Common myeloid progenitor, CD34-positive (primary cell): Measurements from ENCODE around the gene TMC6.

Source experiments
- CTCF ChIA-PET: fragments of 350-600 bp; sonication (Branson Sonifier 250); formaldehyde crosslinking; loops from one replicate; lab custom pipeline; 2021; ENCODE audit warnings: antibody characterized with exemption; lab: Charles Lee
- POLR2A ChIA-PET: fragments of 350-600 bp; sonication (Branson Sonifier 250); formaldehyde crosslinking; loops from one replicate; lab custom pipeline; 2021; ENCODE audit warnings: antibody characterized with exemption; lab: Charles Lee
- DNase-seq, 3 donors: peaks; one replicate each; pipeline versions ENCODE4 v3.0.0 to v3.0.0-alpha.2; 2013
- H3K27ac ChIP-seq, 2 experiments: 1 replicate in 1 of 2; 2 replicates in 1 of 2; pipeline ENCODE4 v1.7.0; 2013; ENCODE audit warnings: inconsistent platforms in 2 of 2, low read length in 2 of 2, mild to moderate bottlenecking in 2 of 2, low read depth in 1 of 2, moderate library complexity in 1 of 2; ENCODE audit not compliant: severe bottlenecking in 2 of 2, insufficient read depth in 1 of 2, poor library complexity in 1 of 2
- H3K27me3 ChIP-seq, 5 experiments: replicated peaks in 2 of 5; 1 replicate in 3 of 5; 2 replicates in 2 of 5; pipeline versions ENCODE4 v1.6.1 to v1.7.0; 2013; ENCODE audit warnings: low read length in 4 of 5, mild to moderate bottlenecking in 2 of 5, moderate library complexity in 2 of 5, inconsistent platforms in 1 of 5; ENCODE audit not compliant: insufficient read depth in 5 of 5, control insufficient read depth in 4 of 5
- H3K36me3 ChIP-seq, 4 experiments: 1 replicate in 2 of 4; 2 replicates in 2 of 4; pipeline versions ENCODE4 v1.6.1 to v1.7.0; 2013; ENCODE audit warnings: low read length in 3 of 4, control low read depth in 1 of 4, mild to moderate bottlenecking in 1 of 4; ENCODE audit not compliant: control insufficient read depth in 4 of 4, insufficient read depth in 4 of 4
- H3K4me1 ChIP-seq, 4 experiments: 1 replicate in 3 of 4; 2 replicates in 1 of 4; pipeline versions ENCODE4 v1.6.1 to v1.7.1; 2013; ENCODE audit warnings: low read length in 3 of 4, mild to moderate bottlenecking in 3 of 4, control low read depth in 1 of 4, inconsistent platforms in 1 of 4, moderate library complexity in 1 of 4; ENCODE audit not compliant: control insufficient read depth in 4 of 4, insufficient read depth in 4 of 4; ENCODE audit errors: control extremely low read depth in 1 of 4
- H3K4me3 ChIP-seq, 7 experiments: 1 replicate in 4 of 7; 2 replicates in 3 of 7; pipeline versions ENCODE4 v1.5.1 to v1.7.0; 2013; ENCODE audit warnings: mild to moderate bottlenecking in 7 of 7, low read length in 6 of 7, moderate library complexity in 6 of 7, inconsistent platforms in 2 of 7, low read depth in 2 of 7, control low read depth in 1 of 7; ENCODE audit not compliant: insufficient read depth in 4 of 7, control insufficient read depth in 1 of 7; ENCODE audit errors: extremely low read depth in 1 of 7
- H3K9me3 ChIP-seq, 5 experiments: 1 replicate in 4 of 5; 2 replicates in 1 of 5; pipeline versions ENCODE4 v1.6.1 to v1.7.1; 2013; ENCODE audit warnings: low read length in 4 of 5, mild to moderate bottlenecking in 2 of 5, inconsistent platforms in 1 of 5, low read depth in 1 of 5, moderate library complexity in 1 of 5; ENCODE audit not compliant: control insufficient read depth in 4 of 5, insufficient read depth in 2 of 5; ENCODE audit errors: control extremely low read depth in 1 of 5
- WGBS: methylation state at CpG from one replicate; pipeline ENCODE4 v1.1.5; 2013; ENCODE audit not compliant: insufficient coverage; 5-methylcytosine and 5-hydroxymethylcytosine counted together

Gene TMC6

DNA sequence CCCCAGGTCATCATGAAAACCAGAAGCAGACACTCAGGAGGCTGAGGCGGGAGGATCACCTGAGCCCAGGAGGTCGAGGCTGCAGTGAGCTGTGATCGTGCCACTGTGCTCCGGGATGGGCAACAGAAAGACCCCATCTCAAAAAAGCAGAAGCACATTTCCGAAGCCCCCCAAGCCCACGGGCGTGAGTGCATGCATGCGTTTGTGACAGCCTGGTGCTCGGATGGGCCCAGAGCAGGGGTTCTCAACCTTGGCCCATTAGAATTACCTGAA, 19.1 kb downstream of the TMC6 start:
- Histone ChIP-seq H3K4me3 (no peak overlapping the region), H3K4me1 (peaks cover 0 to 3% (median 0%) of the 10 kb centered on the region in 4 experiments), H3K9me3 (no peaks in the 10 kb centered on the region), H3K36me3 (peaks cover 8 to 75% (median 48%) of the 10 kb centered on the region in 4 experiments), H3K27ac (no peak overlapping the region), H3K27me3 (no peaks in the 10 kb centered on the region)
- DNase-seq = no peak
- WGBS = 98% methylated on average over 9 of the region's 9 CpGs
- POLR2A ChIA-PET = no interaction called here
- CTCF ChIA-PET = interaction anchor here (1.0 to 9.4 kb wide), 3 partner anchors 9 to 68 kb away, joined by 3 to 122 read pairs (median 3); partner anchors contain the start of gene TMC8

DNA sequence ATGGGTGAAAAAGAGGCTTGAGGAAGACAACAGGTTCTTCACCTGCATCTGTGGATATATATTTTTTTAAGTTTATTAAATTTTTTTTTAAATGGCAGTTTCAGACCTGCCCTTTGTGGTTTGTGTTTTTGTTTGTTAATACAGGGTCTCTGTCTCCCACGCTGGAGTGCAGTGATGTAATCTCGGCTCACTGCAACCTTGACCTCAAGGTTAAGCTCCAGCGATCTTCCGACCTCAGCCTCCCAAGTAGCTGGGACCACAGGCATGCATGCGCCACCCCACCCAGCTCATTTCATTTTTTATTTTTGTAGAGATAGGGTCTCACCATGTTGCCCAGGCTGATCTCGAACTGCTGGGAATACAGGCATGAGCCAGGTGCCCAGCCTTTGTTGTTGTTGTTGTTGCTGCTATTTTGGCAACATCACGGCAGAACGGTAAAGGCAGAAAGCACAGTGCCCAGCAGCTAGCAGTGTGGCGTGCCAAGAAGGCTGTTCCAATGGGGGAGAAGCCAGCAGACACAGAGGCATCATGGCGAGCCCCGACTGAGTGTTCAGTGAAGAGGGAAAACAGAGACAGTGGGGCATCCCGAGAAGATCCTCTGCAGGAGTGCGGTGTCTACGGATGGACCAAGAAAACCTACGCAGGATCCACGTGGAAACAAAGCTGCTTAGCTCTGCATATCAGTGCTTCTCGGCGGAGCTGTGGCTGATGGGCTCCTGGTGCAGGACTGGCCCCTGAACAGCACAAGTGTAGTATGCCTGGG, 19.6 kb downstream of the TMC6 start:
- peaks cover 11 to 76% (median 49%) of the 10 kb centered on the region in 4 experiments for H3K36me3 ChIP-seq
- no peak for DNase-seq
- H3K9me3 ChIP-seq = no peaks in the 10 kb centered on the region
- ChIA-PET CTCF (interaction anchor here (1.2 to 9.4 kb wide), 3 partner anchors 24 to 68 kb away, joined by 3 to 122 read pairs (median 6); partner anchors contain the start of gene TMC8), POLR2A (interaction anchor here (0.7 kb wide), 1 partner anchor 9 kb away, joined by 3 read pairs; no protein-coding TSS in a partner anchor)
- no peak overlapping the region for H3K4me3 ChIP-seq
- peaks cover 0 to 3% (median 0%) of the 10 kb centered on the region in 4 experiments for H3K4me1 ChIP-seq
- H3K27me3 ChIP-seq = no peaks in the 10 kb centered on the region
- WGBS = 98% methylated on average over 10 of the region's 18 CpGs
- H3K27ac ChIP-seq = no peak overlapping the region

DNA sequence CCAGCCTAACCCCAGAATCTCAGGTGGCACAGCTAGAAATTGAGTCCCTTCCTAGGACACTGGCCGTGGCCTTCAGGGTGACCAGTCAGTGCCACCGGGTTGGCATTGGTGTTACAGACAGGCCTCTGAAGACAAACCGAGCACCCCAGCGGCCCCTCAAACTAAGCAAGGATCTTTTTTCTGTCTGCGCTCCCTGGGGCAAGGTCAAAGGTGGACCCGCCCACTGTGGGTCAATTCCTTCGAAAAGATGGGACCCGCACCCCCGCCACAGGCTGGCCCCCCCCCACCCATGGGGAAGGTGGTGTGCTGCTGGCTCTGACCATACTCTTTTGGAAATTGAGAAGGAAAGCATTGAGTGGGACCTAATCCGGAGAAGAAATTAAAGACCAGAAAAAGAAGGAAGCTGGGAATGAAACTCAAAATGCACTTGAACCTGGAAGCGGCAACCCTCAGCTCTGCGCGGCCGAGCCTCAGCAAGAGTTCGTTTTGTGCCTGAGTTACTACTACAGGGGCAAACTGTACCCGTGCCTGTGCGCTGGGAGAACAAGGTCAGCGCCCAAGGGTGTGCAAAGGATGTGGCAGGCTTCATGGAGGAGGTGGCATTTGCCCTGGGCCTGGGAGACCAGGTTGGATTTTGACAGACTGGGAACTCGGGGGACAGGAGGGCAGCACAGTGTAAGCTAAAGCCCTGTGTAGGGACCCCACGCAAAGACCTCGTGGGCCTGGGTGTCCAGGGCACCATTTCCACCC, 20.4 kb downstream of the TMC6 start:
- POLR2A ChIA-PET = interaction anchor here (0.7 kb wide), 1 partner anchor 8 kb away, joined by 3 read pairs; no protein-coding TSS in a partner anchor
- CTCF ChIA-PET = interaction anchor here (1.2 to 9.4 kb wide), 3 partner anchors 24 to 69 kb away, joined by 3 to 122 read pairs (median 6); partner anchors contain the start of gene TMC8
- Histone ChIP-seq H3K27me3 (no peaks in the 10 kb centered on the region), H3K4me3 (no peak overlapping the region), H3K36me3 (peaks cover 13 to 76% (median 50%) of the 10 kb centered on the region in 4 experiments), H3K27ac (no peak overlapping the region), H3K4me1 (peaks cover 0 to 3% (median 0%) of the 10 kb centered on the region in 4 experiments), H3K9me3 (no peaks in the 10 kb centered on the region)
- DNase-seq = no peak
- 96% methylated on average over 15 of the region's 21 CpGs for WGBS

- DNase-seq = no peak
- POLR2A ChIA-PET = no interaction called here
- WGBS = 93% methylated on average over 3 of the region's 10 CpGs
- H3K4me3 ChIP-seq = no peak overlapping the region
- H3K36me3 ChIP-seq = peaks cover 13 to 76% (median 49%) of the 10 kb centered on the region in 4 experiments
- no peaks in the 10 kb centered on the region for H3K27me3 ChIP-seq
- CTCF ChIA-PET = interaction anchor here (1.4 kb wide), 2 partner anchors 23 to 143 kb away, joined by 4 to 6 read pairs; no protein-coding TSS in a partner anchor
- no peaks in the 10 kb centered on the region for H3K4me1 ChIP-seq
- H3K27ac ChIP-seq = no peak overlapping the region
- H3K9me3 ChIP-seq = no peaks in the 10 kb centered on the region
Measured at GRCh38 chr17:78107457-78107856, 21.1 kb downstream of the TMC6 start.

- WGBS = 96% methylated on average over 9 of the region's 15 CpGs
- no peak for DNase-seq
- H3K36me3 ChIP-seq = peaks cover 11 to 75% (median 49%) of the 10 kb centered on the region in 4 experiments
- H3K4me1 ChIP-seq = no peaks in the 10 kb centered on the region
- no peaks in the 10 kb centered on the region for H3K9me3 ChIP-seq
- H3K27me3 ChIP-seq = no peaks in the 10 kb centered on the region
- CTCF ChIA-PET = interaction anchor here (1.4 kb wide), 1 partner anchor 144 kb away, joined by 4 read pairs; no protein-coding TSS in a partner anchor
- no peak overlapping the region for H3K4me3 ChIP-seq
- no peak overlapping the region for H3K27ac ChIP-seq
- POLR2A ChIA-PET = no interaction called here
Measured at GRCh38 chr17:78106211-78106610, 22.3 kb downstream of the TMC6 start.

GRCh38 chr17:78105551-78105950, 23.0 kb downstream of the TMC6 start:
- ChIA-PET POLR2A (no interaction called here), CTCF (no interaction called here)
- Histone ChIP-seq H3K4me3 (no peak overlapping the region), H3K9me3 (no peaks in the 10 kb centered on the region), H3K27me3 (no peaks in the 10 kb centered on the region), H3K4me1 (no peaks in the 10 kb centered on the region), H3K27ac (no peak overlapping the region), H3K36me3 (peaks cover 7 to 68% (median 45%) of the 10 kb centered on the region in 4 experiments)
- DNase-seq = no peak
- WGBS = 98% methylated on average over 8 of the region's 13 CpGs
